GM12864 (cell line): ENCODE results near the gene C1QTNF12.

Source experiments
- DNase-seq: peaks from one replicate; pipeline ENCODE4 v3.0.0-alpha.2; 2011; ENCODE audit warnings: low read depth
- H3K4me3 ChIP-seq: 2 replicates; pipeline ENCODE4 v1.5.1; 2011; ENCODE audit warnings: mild to moderate bottlenecking, low read depth, low read length, control low read depth
- CTCF ChIP-seq: IDR thresholded peaks from 2 replicates; pipeline ENCODE4 v1.5.1; 2011; ENCODE audit warnings: low read depth, mild to moderate bottlenecking, moderate library complexity, low read length, control low read depth, inconsistent platforms; ENCODE audit errors: missing control alignments

Gene C1QTNF12

GRCh38 chr1:1244192-1244811 is 2.2 kb downstream of the C1QTNF12 start:
- no peak overlapping the region for H3K4me3 ChIP-seq
- no peak for DNase-seq
- no peak for TF ChIP-seq CTCF

GRCh38 chr1:1243807-1244191 is 2.7 kb downstream of the C1QTNF12 start:
- H3K4me3 ChIP-seq, result no peak overlapping the region
- no peak for TF ChIP-seq CTCF
- no peak for DNase-seq

GRCh38 chr1:1243266-1243660 is 3.3 kb downstream of the C1QTNF12 start:
- no peak for DNase-seq
- H3K4me3 ChIP-seq, result no peak overlapping the region
- TF ChIP-seq CTCF, result no peak

GRCh38 chr1:1242461-1243265 is 3.9 kb downstream of the C1QTNF12 start:
- no peak for TF ChIP-seq CTCF
- DNase-seq, result no peak
- H3K4me3 ChIP-seq, result no peak overlapping the region

- DNase-seq, result no peak
- H3K4me3 ChIP-seq, result no peak overlapping the region
- no peak for TF ChIP-seq CTCF
Measured at GRCh38 chr1:1241588-1242219, 4.8 kb downstream of the C1QTNF12 start.

- DNase-seq, result no peak
- H3K4me3 ChIP-seq, result no peak overlapping the region
- no peak for TF ChIP-seq CTCF
Measured at GRCh38 chr1:1240822-1241587, 5.5 kb downstream of the C1QTNF12 start.
